Stomach smooth muscle (tissue), 2 donors: ENCODE results near the gene SLC46A1.

Experiments used
- H3K27ac ChIP-seq: one replicate; pipeline ENCODE4 v1.7.0; 2013; ENCODE audit warnings: mild to moderate bottlenecking, low read length, inconsistent platforms
- H3K27me3 ChIP-seq, 2 donors: one replicate each; pipeline ENCODE4 v1.7.0; 2013; ENCODE audit warnings: low read length in 2 of 2; ENCODE audit not compliant: insufficient read depth in 2 of 2, control insufficient read depth in 1 of 2
- H3K36me3 ChIP-seq, 2 donors: one replicate each; pipeline ENCODE4 v1.7.0; 2013; ENCODE audit warnings: low read length in 2 of 2; ENCODE audit not compliant: control insufficient read depth in 2 of 2, insufficient read depth in 2 of 2
- H3K4me1 ChIP-seq: one replicate; pipeline ENCODE4 v1.7.0; 2013; ENCODE audit warnings: low read length; ENCODE audit not compliant: control insufficient read depth, insufficient read depth
- H3K4me3 ChIP-seq, 2 donors: one replicate each; pipeline ENCODE4 v1.7.0; 2013; ENCODE audit warnings: low read length in 2 of 2
- H3K9ac ChIP-seq, 2 donors: one replicate each; pipeline ENCODE4 v1.7.0; 2013; ENCODE audit warnings: low read length in 2 of 2, mild to moderate bottlenecking in 1 of 2
- H3K9me3 ChIP-seq, 2 donors: one replicate each; pipeline ENCODE4 v1.7.0; 2013; ENCODE audit warnings: low read length in 2 of 2; ENCODE audit not compliant: control insufficient read depth in 2 of 2
- donor health status: healthy.
- donor health status: Pancreatic carcinoma.

SLC46A1 gene

DNA sequence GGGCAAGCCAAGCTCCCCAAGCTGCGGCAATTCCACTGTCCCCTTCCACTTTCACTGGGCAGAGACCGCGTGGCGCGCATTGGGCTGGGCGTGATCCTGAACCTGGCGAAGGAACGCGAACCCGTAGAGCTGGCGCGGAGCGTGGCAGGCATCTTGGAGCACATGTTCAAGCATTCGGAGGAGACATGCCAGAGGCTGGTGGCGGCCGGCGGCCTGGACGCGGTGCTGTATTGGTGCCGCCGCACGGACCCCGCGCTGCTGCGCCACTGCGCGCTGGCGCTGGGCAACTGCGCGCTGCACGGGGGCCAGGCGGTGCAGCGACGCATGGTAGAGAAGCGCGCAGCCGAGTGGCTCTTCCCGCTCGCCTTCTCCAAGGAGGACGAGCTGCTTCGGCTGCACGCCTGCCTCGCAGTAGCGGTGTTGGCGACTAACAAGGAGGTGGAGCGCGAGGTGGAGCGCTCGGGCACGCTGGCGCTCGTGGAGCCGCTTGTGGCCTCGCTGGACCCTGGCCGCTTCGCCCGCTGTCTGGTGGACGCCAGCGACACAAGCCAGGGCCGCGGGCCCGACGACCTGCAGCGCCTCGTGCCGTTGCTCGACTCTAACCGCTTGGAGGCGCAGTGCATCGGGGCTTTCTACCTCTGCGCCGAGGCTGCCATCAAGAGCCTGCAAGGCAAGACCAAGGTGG lies 24.7 kb downstream of the SLC46A1 start:
- H3K9ac ChIP-seq = no peak overlapping the region
- no peaks in the 10 kb centered on the region for H3K9me3 ChIP-seq

GRCh38 chr17:28379814-28380801 lies 25.9 kb downstream of the SLC46A1 start:
- peaks cover 8% of the 10 kb centered on the region for H3K4me1 ChIP-seq
- no peak overlapping the region for H3K27ac ChIP-seq
- H3K4me3 ChIP-seq = no peak overlapping the region
- no peaks in the 10 kb centered on the region for H3K27me3 ChIP-seq
- H3K9me3 ChIP-seq = no peaks in the 10 kb centered on the region
- no peak overlapping the region for H3K9ac ChIP-seq
- no peaks in the 10 kb centered on the region for H3K36me3 ChIP-seq

More for the DNA sequence above, 24.7 kb downstream of the SLC46A1 start:
- Histone ChIP-seq H3K27me3 (no peaks in the 10 kb centered on the region), H3K27ac (no peak overlapping the region), H3K4me3 (peak overlapping the region in 1 of 2 donors; percentile 8), H3K36me3 (no peaks in the 10 kb centered on the region), H3K4me1 (peaks cover 8% of the 10 kb centered on the region)

DNA sequence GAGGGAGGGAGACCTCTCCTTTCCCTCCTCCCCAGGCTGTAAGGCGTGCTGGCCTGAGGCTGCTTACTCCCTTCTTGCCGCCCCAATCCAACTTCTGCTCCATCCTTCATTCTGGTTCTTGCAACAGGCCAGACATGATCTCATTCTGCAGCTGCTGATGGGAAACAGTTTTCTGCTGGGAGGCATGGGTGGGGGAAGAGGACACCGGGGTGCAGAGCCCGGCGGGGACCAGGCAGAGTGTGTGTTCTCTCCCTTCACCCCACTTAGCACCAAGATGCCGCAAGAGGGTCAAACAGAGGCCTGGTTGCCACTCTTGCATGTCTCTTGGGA lies 33.1 kb downstream of the SLC46A1 start:
- no peaks in the 10 kb centered on the region for H3K27me3 ChIP-seq
- H3K27ac ChIP-seq = no peak overlapping the region
- H3K9me3 ChIP-seq = no peaks in the 10 kb centered on the region
- peak overlapping the region in 1 of 2 donors; percentile 65 for H3K9ac ChIP-seq
- peaks cover 25% of the 10 kb centered on the region for H3K4me1 ChIP-seq
- H3K4me3 ChIP-seq = peak overlapping the region; percentile 79 to 80
- no peaks in the 10 kb centered on the region for H3K36me3 ChIP-seq

GRCh38 chr17:28372203-28372944 lies 33.6 kb downstream of the SLC46A1 start:
- H3K4me1 ChIP-seq = peaks cover 25% of the 10 kb centered on the region
- peak overlapping the region; percentile 79 to 80 for H3K4me3 ChIP-seq
- no peaks in the 10 kb centered on the region for H3K36me3 ChIP-seq
- H3K27me3 ChIP-seq = no peaks in the 10 kb centered on the region
- peak overlapping the region; percentile 47 to 65 for H3K9ac ChIP-seq
- peak overlapping the region; percentile 79 for H3K27ac ChIP-seq
- no peaks in the 10 kb centered on the region for H3K9me3 ChIP-seq

- H3K4me1 ChIP-seq = peaks cover 25% of the 10 kb centered on the region
- peak within 1 kb of the TSS; percentile 79 for H3K27ac ChIP-seq
- H3K36me3 ChIP-seq = no peaks in the 10 kb centered on the region
- H3K27me3 ChIP-seq = no peaks in the 10 kb centered on the region
- H3K9ac ChIP-seq = peak within 1 kb of the TSS; percentile 58 to 65
- peak within 1 kb of the TSS; percentile 79 to 80 for H3K4me3 ChIP-seq
- no peaks in the 10 kb centered on the region for H3K9me3 ChIP-seq
Measured at GRCh38 chr17:28371245-28372202, 34.5 kb downstream of the SLC46A1 start, which contains the start of gene SARM1. Gene SARM1, plus strand, starts transcription at chr17:28371694. Its CDS starts 339 bp downstream, at chr17:28372033.

DNA sequence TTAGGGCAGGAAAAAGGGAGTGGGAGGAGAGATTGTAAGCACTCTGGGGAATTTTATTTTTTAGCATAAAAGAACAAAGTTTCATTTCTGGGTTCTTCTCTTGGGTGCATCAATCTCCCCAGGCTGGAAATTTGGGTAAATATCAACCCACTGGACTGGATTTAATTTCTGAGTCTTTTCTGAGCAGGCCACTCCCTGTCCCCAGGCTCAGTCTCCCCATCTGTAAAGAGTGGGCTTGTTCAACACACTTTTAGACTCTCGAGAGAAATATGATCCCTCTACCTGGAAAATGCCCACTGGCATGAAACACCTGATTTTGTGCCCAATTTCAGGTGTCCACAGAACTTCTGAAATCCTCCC lies 35.3 kb downstream of the SLC46A1 start:
- Histone ChIP-seq H3K36me3 (no peaks in the 10 kb centered on the region), H3K9ac (peak overlapping the region; percentile 4 to 58), H3K4me1 (peaks cover 25% of the 10 kb centered on the region), H3K4me3 (peak overlapping the region in 1 of 2 donors; percentile 79), H3K27ac (peak overlapping the region; percentile 79), H3K27me3 (no peaks in the 10 kb centered on the region), H3K9me3 (no peaks in the 10 kb centered on the region)

GRCh38 chr17:28370035-28370743 lies 35.8 kb downstream of the SLC46A1 start, which contains the start of gene VTN:
Gene VTN, minus strand, starts transcription at chr17:28370307. Its CDS starts 104 bp downstream, at chr17:28370203.
- Histone ChIP-seq H3K4me1 (peaks cover 25% of the 10 kb centered on the region), H3K9me3 (no peaks in the 10 kb centered on the region), H3K27ac (peak within 1 kb of the TSS; percentile 79), H3K36me3 (no peaks in the 10 kb centered on the region), H3K4me3 (peak within 1 kb of the TSS; percentile 57 to 79), H3K9ac (peak within 1 kb of the TSS; percentile 4 to 58), H3K27me3 (no peaks in the 10 kb centered on the region)

- peaks cover 0 to 1% of the 10 kb centered on the region in 2 donors for H3K36me3 ChIP-seq
- no peak overlapping the region for H3K27ac ChIP-seq
- no peak overlapping the region for H3K4me3 ChIP-seq
- H3K9ac ChIP-seq = no peak overlapping the region
- no peaks in the 10 kb centered on the region for H3K27me3 ChIP-seq
- no peaks in the 10 kb centered on the region for H3K9me3 ChIP-seq
- H3K4me1 ChIP-seq = peaks cover 25% of the 10 kb centered on the region
Measured at GRCh38 chr17:28369684-28370034, 36.4 kb downstream of the SLC46A1 start.

- no peaks in the 10 kb centered on the region for H3K27me3 ChIP-seq
- no peak overlapping the region for H3K27ac ChIP-seq
- H3K9me3 ChIP-seq = no peaks in the 10 kb centered on the region
- no peak overlapping the region for H3K9ac ChIP-seq
- H3K36me3 ChIP-seq = peaks cover under 1 to 7% of the 10 kb centered on the region in 2 donors
- H3K4me3 ChIP-seq = no peak overlapping the region
- peaks cover 25% of the 10 kb centered on the region for H3K4me1 ChIP-seq
Measured at GRCh38 chr17:28368915-28369683, 36.9 kb downstream of the SLC46A1 start.
